UCSD-AML1 (cell line): ENCODE measurements around the gene PGF.

Source experiments
- DNase-seq: peaks from one replicate; lab custom pipeline; 2025; ENCODE audit not compliant: unreplicated experiment; lab: John Stamatoyannopoulos, UW

Gene PGF

DNA sequence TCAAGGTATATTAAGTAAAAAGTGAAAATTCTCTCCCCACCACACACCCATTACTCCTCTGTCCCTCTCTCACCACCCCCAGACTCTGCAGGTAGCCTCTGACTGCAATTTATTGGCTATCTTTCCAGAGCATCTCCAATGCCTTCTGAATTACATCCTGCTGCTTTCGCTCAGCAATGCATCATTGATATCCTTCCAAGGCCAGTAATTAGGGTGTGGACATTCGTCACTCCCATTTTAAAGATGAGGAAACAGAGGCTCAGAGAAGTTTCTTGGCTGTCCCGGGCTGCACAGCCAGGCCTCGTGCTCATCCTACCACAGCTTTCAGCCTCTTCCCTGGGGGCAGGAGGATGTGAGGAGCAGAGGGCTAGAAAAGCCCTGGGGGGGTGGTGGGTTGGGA is 23.6 kb upstream of the PGF start:
- no peak for DNase-seq

DNA sequence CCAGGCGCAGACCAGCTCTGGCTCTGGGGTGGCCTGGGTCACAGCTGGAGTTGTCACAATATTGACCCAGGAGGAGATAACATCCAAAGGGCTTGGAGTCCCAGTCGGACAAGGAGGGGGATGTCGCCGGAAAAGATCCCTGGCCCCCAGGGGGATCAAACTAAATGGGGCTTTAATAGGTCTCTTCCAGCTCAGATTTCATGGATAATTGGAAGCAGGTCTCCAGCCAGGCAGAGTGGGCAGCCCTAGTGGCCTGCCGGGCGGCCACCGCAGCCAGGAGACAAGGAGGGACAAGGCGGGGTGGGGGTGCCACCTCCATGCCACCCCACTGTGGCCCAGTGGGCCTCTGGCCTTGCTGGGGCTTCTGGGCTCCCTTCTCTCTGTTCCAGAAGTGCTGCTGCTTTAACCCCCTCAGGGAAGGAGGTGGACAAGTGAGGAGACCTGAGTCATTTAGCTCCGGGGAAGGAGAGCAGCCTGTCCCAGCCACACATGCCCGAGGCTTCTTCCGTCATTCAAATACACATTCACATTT is 23.1 kb upstream of the PGF start:
- DNase-seq, result no peak

DNA sequence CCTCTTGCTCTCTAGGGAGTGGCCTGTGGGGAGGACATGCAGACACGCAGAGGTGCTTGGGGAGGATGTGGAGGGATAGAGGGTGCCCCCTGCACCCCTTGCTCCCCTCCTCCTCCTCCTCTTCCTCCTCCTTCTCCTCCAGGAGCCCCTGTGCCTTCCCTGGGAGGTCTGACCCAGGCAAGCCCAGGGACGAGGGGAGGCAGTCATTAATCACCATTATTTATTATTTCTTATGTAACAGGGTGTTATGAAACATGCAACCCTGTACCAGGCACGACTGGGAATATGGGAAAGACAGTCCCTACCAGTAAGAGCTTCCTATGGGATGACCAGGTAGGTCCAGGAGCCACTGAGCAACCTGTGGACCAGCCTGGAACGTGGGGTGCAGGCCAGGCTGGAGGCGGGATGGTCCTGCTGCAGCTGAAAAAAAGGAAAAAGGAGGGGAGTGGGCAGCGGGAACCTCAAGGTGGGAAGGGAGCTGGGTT is 22.5 kb upstream of the PGF start:
- DNase-seq, result no peak

DNA sequence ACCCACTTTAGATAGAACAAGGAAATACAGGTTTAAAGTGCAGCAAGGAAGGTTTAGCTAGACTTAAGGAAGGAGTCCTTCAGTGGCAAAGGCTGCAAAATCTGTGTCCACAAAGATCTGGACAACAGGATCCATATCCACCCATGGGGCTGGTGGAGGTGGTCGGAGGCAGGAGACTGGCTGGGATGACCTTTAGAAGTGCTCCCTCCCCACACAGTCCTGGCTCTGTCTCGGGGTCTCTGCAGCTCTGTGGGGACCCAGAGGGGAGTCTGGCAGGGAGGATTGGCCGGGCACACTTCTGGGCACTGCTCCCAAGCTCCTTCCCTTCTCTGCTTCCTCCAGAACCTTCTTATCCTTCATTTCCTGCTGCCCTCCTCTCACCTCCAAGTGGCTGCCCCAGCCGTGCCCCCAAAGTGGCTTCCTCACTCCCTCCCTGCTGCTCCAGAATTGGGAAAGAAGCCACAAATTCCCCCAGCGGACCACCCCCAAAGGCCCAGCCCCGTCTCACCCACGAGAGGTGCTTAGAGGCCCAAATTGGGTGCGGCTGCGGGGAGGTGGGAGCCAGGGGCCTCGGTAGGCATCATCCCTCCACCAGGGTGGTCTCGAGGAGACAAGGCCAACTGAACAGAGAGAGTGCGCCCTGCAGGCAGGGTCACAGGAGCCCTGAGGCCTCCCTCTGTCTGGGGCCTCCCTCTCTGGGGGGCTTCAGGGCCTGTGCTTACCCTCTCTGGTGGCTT is 21.9 kb upstream of the PGF start:
- no peak for DNase-seq

DNA sequence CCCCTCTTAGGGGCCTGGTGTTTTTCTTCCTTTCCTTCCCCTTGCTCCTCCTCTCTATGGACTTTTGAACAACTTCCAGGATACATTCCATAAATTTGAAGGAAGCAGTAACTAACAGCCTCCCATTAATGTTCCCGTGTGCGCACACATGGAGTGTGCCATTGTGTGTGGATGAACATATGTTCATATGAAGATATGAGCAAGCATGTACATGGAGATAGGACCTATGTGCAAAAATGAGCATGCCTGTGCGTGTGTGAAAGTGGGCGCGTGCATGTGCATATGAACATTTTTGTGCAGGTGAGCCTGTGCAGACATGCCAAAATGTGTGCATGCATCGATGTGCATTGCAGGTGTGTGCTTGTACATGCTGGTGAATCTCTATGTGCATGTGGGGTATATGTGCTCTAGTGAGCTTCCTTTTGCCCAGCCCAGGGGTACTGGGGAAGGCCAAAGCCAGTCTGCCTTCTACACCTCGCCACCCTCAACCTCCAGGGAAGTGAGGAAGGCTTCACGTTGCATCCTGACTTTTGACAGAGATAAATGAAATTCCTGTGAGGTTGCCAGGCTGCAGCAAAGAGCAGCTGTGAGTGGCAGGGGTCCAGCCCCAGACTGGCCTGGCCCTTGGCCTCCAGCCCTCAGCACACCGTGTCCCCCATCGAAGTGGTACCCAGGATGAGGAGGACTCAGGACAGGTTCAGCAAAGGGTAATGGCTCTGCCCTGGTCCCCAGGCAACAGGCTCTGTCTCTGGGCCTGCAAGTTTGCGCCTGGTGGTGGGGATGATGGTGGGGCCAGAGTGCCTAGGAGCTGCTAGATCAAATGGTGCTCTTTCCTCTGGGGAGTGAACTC is 21.1 kb upstream of the PGF start:
- DNase-seq, result no peak

DNA sequence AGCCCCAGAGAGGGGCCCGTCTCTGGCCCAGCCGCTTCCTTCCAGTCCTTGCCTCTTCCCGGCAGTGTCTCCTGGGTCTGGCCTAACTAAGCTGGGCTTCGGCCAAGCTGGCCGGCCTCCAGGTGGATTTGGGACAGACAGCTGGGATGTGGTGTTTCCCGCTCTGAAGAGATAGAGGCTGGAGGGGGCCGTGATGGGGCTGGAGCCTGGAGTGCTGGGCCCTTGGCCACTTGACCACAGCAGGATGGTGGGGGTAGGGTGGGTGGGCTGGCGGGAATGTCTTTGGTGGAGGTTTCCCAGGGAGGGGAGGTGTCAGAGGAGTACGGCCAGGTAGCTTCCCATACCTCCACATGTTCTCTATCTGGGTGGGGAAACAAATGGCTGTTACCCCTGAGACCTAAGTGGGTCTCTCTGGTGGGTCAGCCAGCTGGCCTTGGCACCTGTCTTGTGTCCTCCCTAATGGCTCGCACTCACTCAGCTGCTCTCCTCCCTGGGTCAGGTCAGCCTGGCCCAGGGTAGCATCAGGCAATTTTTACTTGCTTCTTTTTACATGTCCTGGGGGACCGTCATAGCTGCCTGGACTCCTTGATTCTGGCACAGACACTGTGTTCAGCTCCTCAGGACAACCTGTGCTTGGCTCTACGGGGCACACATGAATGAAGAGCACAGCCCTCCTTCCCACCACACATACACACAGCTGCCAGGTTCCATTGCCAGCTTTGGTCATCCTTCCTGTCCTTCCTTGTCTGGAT is 19.8 kb upstream of the PGF start:
- no peak for DNase-seq

DNA sequence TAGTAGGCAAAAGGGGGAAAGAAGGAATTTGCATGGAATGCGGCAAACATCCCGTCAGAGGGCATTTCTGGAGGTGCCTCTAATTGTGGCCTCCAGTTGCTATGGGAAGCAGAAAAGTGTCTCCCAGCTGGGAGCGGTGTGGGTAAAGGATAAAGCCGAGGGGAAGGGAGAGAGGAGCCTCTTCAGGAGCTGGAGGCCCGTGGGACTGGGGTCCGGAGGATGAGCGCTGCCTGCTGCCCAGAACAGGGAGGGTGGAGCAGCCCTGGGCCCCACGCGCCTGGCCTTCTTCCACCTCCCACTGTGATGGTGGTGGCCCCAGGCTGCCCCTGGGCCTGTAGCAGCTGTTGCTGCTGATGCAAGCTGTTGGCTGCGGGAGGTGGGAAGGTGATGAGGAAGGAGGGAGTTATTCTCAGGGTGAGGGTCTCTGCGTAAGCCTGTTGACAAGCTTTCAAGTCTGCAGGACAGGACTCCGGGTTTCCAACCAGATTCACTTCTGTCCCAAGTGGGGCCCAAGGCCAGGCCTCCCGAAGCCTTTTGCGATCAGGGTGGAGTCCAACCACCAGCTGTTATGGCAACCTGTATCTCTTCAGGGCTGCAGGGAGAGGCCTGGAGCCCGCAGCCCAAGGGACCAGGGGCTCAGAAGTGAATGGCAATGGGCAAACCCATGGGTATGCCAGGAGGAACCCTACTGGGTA is 19.1 kb upstream of the PGF start:
- DNase-seq, result no peak

DNA sequence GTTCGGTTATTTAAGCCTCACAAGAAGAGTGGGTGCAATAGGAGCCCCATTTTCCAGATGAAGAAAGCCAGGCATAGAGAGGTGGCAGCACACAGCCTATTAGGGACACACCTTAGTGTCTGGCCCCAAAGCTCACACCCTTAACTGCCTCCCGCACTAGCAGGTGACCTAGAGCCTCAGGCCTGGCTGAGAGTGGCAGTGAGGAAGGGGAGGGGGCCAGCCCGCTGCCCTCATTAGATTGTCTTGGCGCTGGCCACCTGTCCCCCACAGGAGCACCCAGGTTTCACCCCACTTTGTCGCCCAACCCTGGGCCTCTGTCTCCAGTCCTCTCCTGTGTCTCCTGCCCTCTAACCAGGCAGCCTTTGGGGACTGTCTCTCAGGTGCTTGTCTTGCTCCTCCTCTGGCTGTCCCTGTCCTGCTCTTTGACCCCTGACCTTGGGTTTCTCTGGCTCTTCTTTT is 18.5 kb upstream of the PGF start:
- no peak for DNase-seq

DNA sequence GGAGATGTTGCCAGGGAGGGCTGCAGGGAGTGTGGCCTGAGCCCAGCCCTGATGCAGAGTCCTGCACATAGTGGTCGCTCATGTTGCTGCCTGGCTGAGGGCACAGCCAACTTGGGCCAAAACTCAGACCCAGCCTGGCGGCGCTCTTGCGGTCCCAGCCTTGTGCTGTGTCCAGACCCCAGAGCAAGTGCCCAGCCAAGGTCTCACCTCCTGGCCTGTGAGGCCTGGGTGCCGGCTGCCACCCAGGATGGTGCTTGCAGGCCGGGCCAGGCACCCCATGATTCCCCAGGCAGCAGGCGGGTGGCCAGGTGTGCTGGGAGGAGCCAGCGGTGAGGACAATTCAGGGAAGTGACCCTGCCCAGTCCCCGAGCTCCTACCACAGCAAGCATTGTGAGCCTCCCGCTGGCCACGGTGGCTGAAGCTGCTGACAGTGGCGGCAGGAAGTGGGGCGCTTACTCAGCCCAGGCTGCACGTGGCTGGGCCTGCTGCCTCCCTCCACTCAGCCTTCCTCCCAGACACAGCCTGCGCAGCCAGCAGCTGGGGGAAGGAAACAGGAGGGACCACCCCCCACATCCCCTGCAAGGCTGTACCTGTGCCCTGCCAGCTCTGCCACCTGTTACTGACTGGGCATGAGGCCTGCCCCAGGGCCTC is 17.7 kb upstream of the PGF start:
- peak; percentile 80 for DNase-seq

DNA sequence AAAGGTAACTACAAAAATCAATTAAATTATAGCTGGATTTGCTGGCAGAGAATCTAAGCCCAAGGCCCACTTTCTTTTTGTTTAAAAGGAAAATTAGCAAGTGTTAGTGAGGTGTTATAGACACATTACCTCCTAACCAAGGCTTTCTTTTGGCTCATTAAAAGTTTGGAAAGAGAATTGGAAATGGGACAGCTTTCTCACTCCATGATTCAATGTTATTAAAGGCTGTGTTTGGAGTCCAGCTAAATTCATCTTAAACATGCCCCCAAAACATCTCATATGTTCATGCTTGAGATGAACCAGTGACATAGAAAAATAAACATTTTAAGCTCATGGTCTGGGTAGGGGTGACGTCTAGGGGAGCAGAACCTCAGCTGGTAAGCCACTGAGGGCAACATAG is 13.4 kb upstream of the PGF start:
- DNase-seq, result no peak

DNA sequence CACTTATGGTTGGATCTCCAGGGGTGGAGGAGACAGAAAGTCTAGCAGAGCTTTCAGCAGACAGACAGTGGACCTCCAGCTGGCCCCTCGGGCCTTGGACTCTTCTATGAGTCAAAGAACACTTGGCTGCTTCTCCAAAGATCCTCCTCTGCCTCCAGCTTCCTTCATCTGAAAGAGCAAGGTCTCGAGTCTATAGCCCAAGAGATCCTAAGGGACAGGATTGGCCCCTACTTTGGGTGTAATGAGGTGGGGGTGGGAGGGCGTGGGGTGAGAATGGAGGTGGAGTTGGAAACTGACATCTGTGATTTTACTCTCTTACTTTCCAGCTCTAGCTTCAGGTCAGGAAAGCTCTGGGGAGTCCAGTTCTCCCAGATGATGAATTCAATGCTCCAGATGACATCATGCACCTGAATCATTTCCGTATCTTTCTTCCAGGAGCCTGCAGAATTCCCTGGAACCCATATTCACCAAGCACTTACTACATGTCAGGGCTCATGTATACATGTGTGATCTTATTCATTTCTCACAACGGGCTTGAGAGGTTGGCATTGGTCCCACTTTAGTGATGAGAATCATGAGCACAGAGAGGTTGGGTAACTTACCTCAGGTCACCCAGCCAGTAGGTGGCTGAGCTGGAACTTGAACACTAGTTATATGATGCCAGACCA is 10.2 kb upstream of the PGF start:
- no peak for DNase-seq

DNA sequence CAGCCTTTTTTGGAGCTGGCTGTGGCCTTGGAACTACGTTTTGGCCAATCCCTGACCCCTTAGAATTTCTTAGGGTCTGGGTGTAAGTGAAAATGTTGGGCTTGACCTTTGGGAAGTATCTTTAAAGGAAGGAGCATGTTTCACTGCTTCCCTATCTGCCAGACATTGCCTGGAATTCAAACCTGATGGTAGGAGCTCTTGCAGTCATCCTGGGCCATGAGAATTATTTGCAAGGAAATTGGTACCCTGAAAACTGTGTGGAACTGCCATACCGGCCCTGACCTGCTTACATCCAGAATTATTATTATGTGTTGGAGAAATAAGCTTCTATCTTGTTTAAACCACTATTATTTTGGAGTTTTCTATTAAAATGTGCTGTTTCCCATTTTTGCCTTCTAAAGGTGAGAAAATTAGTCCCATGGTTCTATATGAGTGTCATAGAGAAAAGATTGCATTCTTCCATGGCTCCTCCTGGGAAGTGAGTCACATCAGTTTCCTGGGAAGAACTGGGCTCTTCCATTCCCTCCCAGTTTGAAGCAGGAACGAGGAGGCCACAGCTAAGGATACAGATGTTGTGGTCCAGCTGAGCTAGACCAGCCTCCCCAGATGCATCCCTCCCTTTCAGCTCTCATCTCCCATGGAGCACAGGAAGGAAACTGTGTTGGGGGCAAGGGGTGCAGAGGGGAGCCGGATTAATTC is 9.5 kb upstream of the PGF start:
- DNase-seq, result no peak

DNA sequence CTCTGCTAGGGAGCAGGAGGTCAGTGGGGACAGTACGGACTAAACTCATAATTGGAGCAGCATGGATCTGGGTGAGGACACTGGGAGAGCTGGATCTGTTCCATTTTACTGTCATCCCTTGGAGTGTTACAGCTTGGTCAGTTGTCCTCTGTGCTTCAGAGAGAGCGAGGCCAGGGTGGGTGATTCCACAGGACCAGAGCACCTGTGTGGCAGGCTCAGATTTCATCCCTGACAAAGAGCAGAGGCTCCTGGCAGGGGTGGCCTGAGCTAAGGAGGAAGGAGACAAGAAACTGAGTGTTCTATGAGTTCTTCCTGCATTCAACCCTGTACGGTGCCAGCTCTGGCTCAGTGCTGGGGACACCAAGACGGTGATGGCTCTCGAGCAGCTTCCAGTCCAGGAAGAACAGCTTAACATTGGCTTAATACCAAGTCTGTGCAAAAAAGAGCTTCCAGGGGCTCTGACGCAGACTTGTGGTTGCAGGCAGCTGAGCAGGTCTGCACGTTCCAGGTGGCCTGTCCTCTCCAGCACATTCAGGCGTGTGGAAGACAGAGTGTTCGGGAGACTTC is 8.4 kb upstream of the PGF start:
- DNase-seq, result no peak

DNA sequence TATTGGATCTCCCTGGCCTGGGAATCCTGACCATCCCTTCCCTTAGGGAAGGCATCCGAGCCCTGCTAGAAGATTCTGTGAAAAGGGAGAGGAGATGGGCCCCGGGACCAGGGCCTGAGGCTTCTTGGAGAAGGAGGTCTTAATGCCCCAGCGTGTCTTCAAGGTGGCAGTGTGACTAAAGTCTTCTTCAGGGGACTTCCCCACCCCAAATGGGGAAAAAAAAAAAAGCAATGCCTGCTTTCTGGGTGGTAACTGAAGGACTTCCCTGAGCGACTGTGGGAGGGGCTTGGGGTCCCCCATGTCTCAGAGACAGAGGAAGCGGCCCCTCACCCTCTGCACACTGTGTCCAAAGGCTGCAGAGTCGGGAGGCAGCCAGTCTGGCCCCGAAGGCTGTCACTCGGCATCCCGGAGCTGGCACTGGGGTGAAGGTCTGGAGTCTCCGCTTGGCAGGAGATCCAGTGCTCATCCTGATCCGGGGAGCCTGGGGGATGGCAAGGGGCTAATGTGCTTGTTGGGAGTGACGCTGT is 7.8 kb upstream of the PGF start:
- no peak for DNase-seq

DNA sequence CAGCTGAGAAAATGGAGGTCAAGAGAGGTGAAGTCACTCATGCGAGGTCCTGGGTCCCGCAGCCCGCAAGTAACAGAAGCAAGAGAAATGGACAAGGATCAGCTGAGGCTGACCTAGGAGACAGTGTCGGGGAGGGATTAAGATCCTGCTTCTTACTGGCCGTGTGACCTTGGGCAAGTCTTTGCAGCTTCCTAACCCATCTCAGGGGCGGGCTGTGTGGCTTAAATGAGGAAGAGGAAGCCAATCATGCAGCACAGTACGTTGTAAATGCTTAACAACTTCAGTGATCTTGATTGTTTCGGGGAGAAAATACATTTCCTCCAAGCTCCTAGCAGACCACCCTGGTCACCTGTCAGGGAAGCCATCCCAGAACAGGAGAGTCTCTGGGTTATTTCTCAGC is 7.1 kb upstream of the PGF start:
- DNase-seq, result peak; percentile 42

DNA sequence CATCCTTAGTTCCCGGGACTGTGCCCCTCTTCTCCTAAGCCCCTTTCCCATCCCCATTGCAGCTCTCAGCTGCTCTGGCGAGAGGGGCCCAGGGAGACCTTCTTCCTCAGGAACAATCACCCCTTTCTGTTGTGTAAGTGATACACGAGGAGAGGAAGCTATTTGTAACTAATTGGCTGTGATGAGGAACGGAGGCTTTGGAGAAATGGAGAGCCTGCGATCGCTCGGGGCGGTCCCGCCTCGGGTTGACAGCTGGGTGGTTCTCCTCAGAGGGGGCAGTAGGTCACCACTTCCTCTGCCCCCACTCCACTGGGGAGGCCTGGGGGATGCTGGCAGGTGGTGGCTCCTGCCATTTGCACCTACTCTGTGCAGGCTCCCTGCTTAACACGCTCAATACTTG is 6.6 kb upstream of the PGF start:
- no peak for DNase-seq

DNA sequence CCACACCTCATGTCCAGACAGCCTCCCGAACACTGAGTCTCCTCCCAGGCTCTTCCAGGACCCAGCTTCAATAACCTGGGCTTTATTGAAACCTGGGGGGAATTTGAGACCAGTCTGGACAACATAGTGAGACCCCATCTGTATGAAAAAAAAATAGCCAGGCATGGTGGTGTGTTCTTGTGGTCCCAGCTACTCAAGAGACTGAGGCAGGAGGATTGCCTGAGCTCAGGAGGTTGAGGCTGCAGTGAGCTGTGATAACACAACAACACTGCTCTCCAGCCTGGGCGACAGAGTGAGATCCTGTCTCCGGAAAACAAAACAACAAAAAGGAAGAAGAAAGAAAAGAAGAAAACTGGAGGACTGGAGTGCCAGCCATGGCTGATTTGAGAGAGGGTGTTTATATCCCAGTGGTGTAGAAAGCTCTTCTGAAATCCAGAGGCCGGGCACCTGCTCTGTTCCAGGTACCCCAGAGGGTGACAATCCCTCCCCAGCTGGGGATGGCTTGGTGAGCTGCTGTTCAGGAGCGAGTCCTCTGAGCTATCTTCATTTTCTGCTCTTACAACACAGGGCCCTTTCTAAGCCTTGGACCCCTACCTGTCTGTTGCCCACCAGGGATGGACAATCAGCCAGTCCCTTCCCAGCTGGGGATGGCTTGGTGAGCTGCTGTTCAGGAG is 6.0 kb upstream of the PGF start:
- no peak for DNase-seq

DNA sequence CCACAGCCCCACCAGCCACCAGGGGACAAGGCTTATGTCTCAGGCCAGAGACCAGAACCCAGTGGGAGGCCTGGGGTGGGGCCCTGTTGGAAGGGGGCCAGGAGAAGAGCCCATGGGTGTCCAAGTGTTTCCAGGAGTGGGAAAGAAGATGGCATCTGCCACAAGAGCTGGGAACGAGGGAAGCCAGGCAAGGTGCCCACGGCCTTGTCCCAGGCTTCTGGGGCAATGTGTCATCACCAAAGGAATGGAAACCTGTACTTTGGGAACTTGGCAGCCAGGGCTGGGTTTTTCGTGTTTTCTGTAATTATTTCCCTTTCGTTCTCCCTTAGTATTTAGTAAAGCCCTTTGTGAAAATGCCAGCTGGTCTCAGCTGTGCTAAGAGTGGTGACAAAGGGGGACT is 5.3 kb upstream of the PGF start:
- no peak for DNase-seq
